HEK293 (cell line): Measurements from ENCODE around the gene GRID2.

Source experiments
- CTCF ChIA-PET: fragments of 350-600 bp; formaldehyde crosslinking; extraction: SDS; loops from one replicate; lab custom pipeline; 2021; ENCODE audit warnings: antibody characterized with exemption; lab: Yijun Ruan, JAX
- POLR2A ChIA-PET: fragments of 300-600 bp; formaldehyde crosslinking; extraction: SDS; loops from one replicate; lab custom pipeline; 2020; ENCODE audit warnings: antibody characterized with exemption, inconsistent platforms; lab: Yijun Ruan, JAX
- H3K27ac ChIP-seq: fragments of 200-500 bp; sonication (Bioruptor generic); 2 replicates; pipeline ENCODE4 v1.5.1; 2014; ENCODE audit warnings: low read depth, low read length, control low read depth, inconsistent platforms; ENCODE audit errors: extremely low read depth
- H3K36me3 ChIP-seq, 2 experiments: fragments of 200-500 bp in 1 of 2; sonication (Bioruptor generic) in 1 of 2; 1 replicate in 1 of 2; 2 replicates in 1 of 2; pipeline ENCODE4 v1.5.1; 2014 to 2017; ENCODE audit warnings: inconsistent platforms in 2 of 2, low read length in 2 of 2; ENCODE audit not compliant: control insufficient read depth in 2 of 2, insufficient read depth in 1 of 2
- H3K4me1 ChIP-seq: fragments of 200-500 bp; sonication (Bioruptor generic); 2 replicates; pipeline ENCODE4 v1.5.1; 2014; ENCODE audit warnings: mild to moderate bottlenecking, low read length, inconsistent platforms; ENCODE audit not compliant: control insufficient read depth, insufficient read depth
- H3K4me3 ChIP-seq: 2 replicates; pipeline ENCODE4 v1.5.1; 2011; ENCODE audit warnings: low read depth, mild to moderate bottlenecking, control low read depth, low read length, moderate library complexity
- H3K9me3 ChIP-seq: fragments of 200-500 bp; sonication (Bioruptor generic); 2 replicates; pipeline ENCODE4 v1.5.1; 2014; ENCODE audit warnings: low read depth, low read length, inconsistent platforms; ENCODE audit not compliant: control insufficient read depth, insufficient read depth
- BCL6B ChIP-seq: fragments of 450-650 bp; formaldehyde crosslinking; IDR thresholded peaks from 2 replicates; pipeline ENCODE4 v1.5.1; 2017; ENCODE audit warnings: missing biosample characterization, missing genetic modification characterization
- GLI2 ChIP-seq: fragments of 450-650 bp; formaldehyde crosslinking; IDR thresholded peaks from 2 replicates; pipeline ENCODE4; 2017; ENCODE audit warnings: missing biosample characterization, missing genetic modification characterization, low read depth, borderline replicate concordance
- HOXC10 ChIP-seq: sonication (generic); formaldehyde crosslinking; IDR thresholded peaks from 2 replicates; pipeline ENCODE4 v1.8.1; 2023; ENCODE audit warnings: mild to moderate bottlenecking, missing genetic modification reagents
- KLF16 ChIP-seq: fragments of 450-650 bp; formaldehyde crosslinking; IDR thresholded peaks from 2 replicates; pipeline ENCODE4 v1.5.1; 2017; ENCODE audit warnings: missing biosample characterization, missing genetic modification characterization
- OVOL3 ChIP-seq: fragments of 450-650 bp; formaldehyde crosslinking; IDR thresholded peaks from 2 replicates; pipeline ENCODE4 v1.5.1; 2016; ENCODE audit warnings: missing biosample characterization, missing genetic modification characterization
- REST ChIP-seq: fragments of 450-650 bp; formaldehyde crosslinking; IDR thresholded peaks from 2 replicates; pipeline ENCODE4 v1.5.1; 2016; ENCODE audit warnings: missing biosample characterization, missing genetic modification characterization
- SALL2 ChIP-seq: fragments of 450-650 bp; formaldehyde crosslinking; IDR thresholded peaks from 2 replicates; pipeline ENCODE4 v1.5.0; 2017; ENCODE audit warnings: missing biosample characterization, mild to moderate bottlenecking, missing genetic modification characterization, borderline replicate concordance
- ZBTB1 ChIP-seq: fragments of 450-650 bp; formaldehyde crosslinking; IDR thresholded peaks from 2 replicates; pipeline ENCODE4 v1.5.1; 2016; ENCODE audit warnings: missing biosample characterization, missing genetic modification characterization
- ZBTB20 ChIP-seq: fragments of 450-650 bp; formaldehyde crosslinking; IDR thresholded peaks from 2 replicates; pipeline ENCODE4 v1.5.1; 2016; ENCODE audit warnings: missing biosample characterization, missing genetic modification characterization
- ZBTB7A ChIP-seq: fragments of 450-650 bp; formaldehyde crosslinking; IDR thresholded peaks from 2 replicates; pipeline ENCODE4 v1.5.1; 2016; ENCODE audit warnings: low read depth, missing biosample characterization, missing genetic modification characterization
- ZNF174 ChIP-seq: fragments of 450-650 bp; formaldehyde crosslinking; IDR thresholded peaks from 2 replicates; pipeline ENCODE4 v1.5.0; 2017; ENCODE audit warnings: missing biosample characterization, mild to moderate bottlenecking, missing genetic modification characterization
- ZNF2 ChIP-seq: fragments of 450-650 bp; formaldehyde crosslinking; IDR thresholded peaks from 2 replicates; pipeline ENCODE4 v1.5.1; 2016; ENCODE audit warnings: missing biosample characterization, missing genetic modification characterization
- ZNF223 ChIP-seq: fragments of 450-650 bp; formaldehyde crosslinking; IDR thresholded peaks from 2 replicates; pipeline ENCODE4 v1.5.1; 2016; ENCODE audit warnings: missing biosample characterization, missing genetic modification characterization
- ZNF26 ChIP-seq: fragments of 450-650 bp; formaldehyde crosslinking; IDR thresholded peaks from 2 replicates; pipeline ENCODE4 v1.5.1; 2016; ENCODE audit warnings: missing biosample characterization, missing genetic modification characterization
- ZNF335 ChIP-seq: fragments of 450-650 bp; formaldehyde crosslinking; conservative IDR thresholded peaks from 2 replicates; pipeline ENCODE4 v1.5.1; 2016; ENCODE audit warnings: missing biosample characterization, missing genetic modification characterization
- ZNF362 ChIP-seq: fragments of 450-650 bp; formaldehyde crosslinking; IDR thresholded peaks from 2 replicates; pipeline ENCODE4 v1.5.1; 2016; ENCODE audit warnings: missing biosample characterization, missing genetic modification characterization
- ZNF423 ChIP-seq: fragments of 450-650 bp; formaldehyde crosslinking; IDR thresholded peaks from 2 replicates; pipeline ENCODE4 v1.5.1; 2016; ENCODE audit warnings: missing biosample characterization, missing genetic modification characterization
- ZNF513 ChIP-seq: fragments of 450-650 bp; IDR thresholded peaks from 2 replicates; pipeline ENCODE4 v1.5.1; 2018; ENCODE audit warnings: missing biosample characterization, missing genetic modification characterization
- ZNF677 ChIP-seq: fragments of 450-650 bp; IDR thresholded peaks from 2 replicates; pipeline ENCODE4 v1.5.0; 2018; ENCODE audit warnings: missing biosample characterization, mild to moderate bottlenecking, missing genetic modification characterization, moderate library complexity
- ZNF776 ChIP-seq: fragments of 450-650 bp; formaldehyde crosslinking; IDR thresholded peaks from 2 replicates; pipeline ENCODE4 v1.5.0; 2017; ENCODE audit warnings: missing biosample characterization, missing genetic modification characterization, borderline replicate concordance
- ZNF843 ChIP-seq: fragments of 450-650 bp; formaldehyde crosslinking; IDR thresholded peaks from 2 replicates; pipeline ENCODE4 v1.5.1; 2016; ENCODE audit warnings: missing biosample characterization, missing genetic modification characterization

GRID2 gene

GRCh38 chr4:92265021-92265420 is 38.7 kb upstream of the GRID2 start:
- no peak for TF ChIP-seq HOXC10 (CRISPR knock-in tag)
- TF ChIP-seq ZBTB7A (tag by site-specific recombination): no peak
- no peak for TF ChIP-seq KLF16 (tag by site-specific recombination)
- TF ChIP-seq ZNF513 (tag by site-specific recombination): no peak
- TF ChIP-seq ZBTB20: no peak
- TF ChIP-seq GLI2 (tag by site-specific recombination): no peak
- TF ChIP-seq ZNF223 (tag by site-specific recombination): no peak
- no peak for TF ChIP-seq ZNF776
- TF ChIP-seq ZNF2 (tag by site-specific recombination): no peak
- no peak for TF ChIP-seq REST (tag by site-specific recombination)
- no peak for TF ChIP-seq ZNF335 (tag by site-specific recombination)
- TF ChIP-seq OVOL3 (tag by site-specific recombination): no peak
- no peak for TF ChIP-seq ZNF677 (tag by site-specific recombination)
- ChIA-PET CTCF (no interaction called here), POLR2A (no interaction called here)
- H3K4me1 ChIP-seq: no peaks in the 10 kb centered on the region
- no peak overlapping the region for H3K27ac ChIP-seq
- no peaks in the 10 kb centered on the region for H3K9me3 ChIP-seq
- H3K4me3 ChIP-seq: no peak overlapping the region
- H3K36me3 ChIP-seq: no peaks in the 10 kb centered on the region

- H3K36me3 ChIP-seq: no peaks in the 10 kb centered on the region
- no peaks in the 10 kb centered on the region for H3K4me1 ChIP-seq
- no peak for TF ChIP-seq ZBTB1
- TF ChIP-seq BCL6B: no peak
- TF ChIP-seq ZNF423: no peak
- no peak for TF ChIP-seq SALL2 (tag by site-specific recombination)
- TF ChIP-seq ZNF843 (tag by site-specific recombination): no peak
- TF ChIP-seq ZNF26 (tag by site-specific recombination): no peak
- no peak for TF ChIP-seq ZNF174 (tag by site-specific recombination)
- no peak for TF ChIP-seq ZNF362 (tag by site-specific recombination)
- no peak overlapping the region for H3K27ac ChIP-seq
- POLR2A ChIA-PET: no interaction called here
- H3K4me3 ChIP-seq: no peak overlapping the region
- CTCF ChIA-PET: no interaction called here
- no peaks in the 10 kb centered on the region for H3K9me3 ChIP-seq
Observed at GRCh38 chr4:92265798-92266197, 38.0 kb upstream of the GRID2 start.
